Stimulated activated CD8-positive, alpha-beta memory T cell treated with anti-CD3 and anti-CD28 coated beads, Interleukin-7, amount 100 ng/mL, for 48 hours (primary cell): ENCODE data around the gene BCKDK.
"Not testable (repeated sequence)": the region's sequence is repeated elsewhere in the genome, so short reads cannot be mapped to it uniquely, and the experiment has no call there.

ENCODE experiments used
- DNase-seq, 2 donors: peaks; one replicate each; pipeline ENCODE4 v3.0.0-alpha.2; 2020; ENCODE audit warnings: low read depth in 1 of 2; ENCODE audit errors: extremely low read depth in 1 of 2

BCKDK gene

GRCh38 chr16:31138621-31139578 is 30.7 kb downstream of the BCKDK start:
- no peak for DNase-seq

GRCh38 chr16:31141071-31141469 is 32.9 kb downstream of the BCKDK start:
- not testable (repeated sequence) for DNase-seq

- DNase-seq: no peak
Measured at GRCh38 chr16:31141489-31142108, 33.4 kb downstream of the BCKDK start.

GRCh38 chr16:31142109-31143010 is 34.2 kb downstream of the BCKDK start:
- DNase-seq: peak; percentile 98

- DNase-seq: no peak
Measured at GRCh38 chr16:31143011-31143693, 35.0 kb downstream of the BCKDK start.

- DNase-seq: no peak
Measured at GRCh38 chr16:31143694-31144148, 35.5 kb downstream of the BCKDK start.

- not testable (repeated sequence) for DNase-seq
Measured at GRCh38 chr16:31144418-31144817, 36.2 kb downstream of the BCKDK start.

GRCh38 chr16:31145398-31145990 is 37.3 kb downstream of the BCKDK start:
- DNase-seq: no peak

- no peak for DNase-seq
Measured at GRCh38 chr16:31147574-31147973, 39.4 kb downstream of the BCKDK start.

- peak in 1 of 2 donors; percentile 5 for DNase-seq
Measured at GRCh38 chr16:31148281-31148728, 40.1 kb downstream of the BCKDK start.

- no peak for DNase-seq
Measured at GRCh38 chr16:31148896-31149295, 40.7 kb downstream of the BCKDK start.

GRCh38 chr16:31149332-31149731 is 41.1 kb downstream of the BCKDK start:
- no peak for DNase-seq

- DNase-seq: no peak
Measured at GRCh38 chr16:31149894-31150890, 42.0 kb downstream of the BCKDK start, which contains the start of gene PRSS36. Gene PRSS36 (minus strand): TSS chr16:31150066. CDS start chr16:31150035, 31 bp downstream.

- not testable (repeated sequence) for DNase-seq
Measured at GRCh38 chr16:31150976-31151375, 42.8 kb downstream of the BCKDK start.

- DNase-seq: no peak
Measured at GRCh38 chr16:31157136-31157535, 49.0 kb downstream of the BCKDK start.
